Testis (tissue), 3 donors: ENCODE results near the gene ABCC4. TPM values are rescaled to one million over a fixed set of nuclear protein-coding genes. Genes with fewer than 3 reads are reported as not detected.

ENCODE experiments used
- DNase-seq: peaks from one replicate; pipeline ENCODE4 v3.0.0-alpha.2; 2019
- H3K27ac ChIP-seq, 2 donors: fragments of 200-600 bp; sonication (generic); one replicate each; pipeline ENCODE4 v1.5.1; 2019
- H3K27me3 ChIP-seq: fragments of 200-600 bp; sonication (generic); one replicate; pipeline ENCODE4 v1.5.1; 2019
- H3K36me3 ChIP-seq: fragments of 200-600 bp; sonication (generic); one replicate; pipeline ENCODE4 v1.5.1; 2017; ENCODE audit warnings: low read depth; ENCODE audit errors: missing control alignments
- H3K4me1 ChIP-seq: fragments of 200-600 bp; sonication (generic); one replicate; pipeline ENCODE4 v1.5.1; 2019
- H3K4me3 ChIP-seq, 2 donors: fragments of 200-600 bp; sonication (generic); one replicate each; pipeline ENCODE4 v1.5.1; 2017 to 2019
- H3K9me3 ChIP-seq: fragments of 200-600 bp; sonication (generic); one replicate; pipeline ENCODE4 v1.5.1; 2017
- POLR2A ChIP-seq: fragments of 450-650 bp; IDR thresholded peaks from one replicate; pipeline ENCODE4 v1.6.1; 2017; ENCODE audit warnings: antibody characterized with exemption, mild to moderate bottlenecking, moderate library complexity
- WGBS, 2 donors: methylation state at CpG; one replicate each; pipeline ENCODE4 v1.1.5; 2018; 5-methylcytosine and 5-hydroxymethylcytosine counted together
- intact Hi-C: fragments of 100-400 bp; cut with DNase I; formaldehyde crosslinking; loops from one replicate; pipeline ENCODE4 v1.15.1; 2023; ENCODE audit warnings: low total_unique reads
- polyA plus RNA-seq: library from polyadenylated mRNA; stranded (reverse); fragments of 350-450 nt; fragmentation: Illumina TruSeq; extraction: RNeasy Lipid Tissue Mini Kit (QIAGEN cat#74804); gene quantifications from one replicate; pipeline ENCODE4 v1.2.3, GENCODE V29; 2014; ENCODE audit warnings: low read depth, low replicate concordance; ENCODE audit not compliant: insufficient read depth
- total RNA-seq, 2 donors: library from RNA; depleted of rRNA; stranded (reverse); fragments of >200 nt; gene quantifications; one replicate each; pipeline ENCODE4 v1.2.3, GENCODE V29; 2016
- TF ChIP-seq, protein P1 (sequence below), 3 experiments: fragments of 450-650 bp in 2 of 3; fragments of 200-600 bp in 1 of 3; sonication (generic) in 1 of 3; IDR thresholded peaks; one replicate each; pipeline ENCODE4 v1.5.1; 2016 to 2019; ENCODE audit warnings: antibody characterized with exemption in 3 of 3, mild to moderate bottlenecking in 2 of 3, moderate library complexity in 1 of 3

ABCC4 gene
- total and polyA plus RNA-seq, 3 donors from 2014 or later = 11.0 to 23.5 (median 14.9) TPM

DNA sequence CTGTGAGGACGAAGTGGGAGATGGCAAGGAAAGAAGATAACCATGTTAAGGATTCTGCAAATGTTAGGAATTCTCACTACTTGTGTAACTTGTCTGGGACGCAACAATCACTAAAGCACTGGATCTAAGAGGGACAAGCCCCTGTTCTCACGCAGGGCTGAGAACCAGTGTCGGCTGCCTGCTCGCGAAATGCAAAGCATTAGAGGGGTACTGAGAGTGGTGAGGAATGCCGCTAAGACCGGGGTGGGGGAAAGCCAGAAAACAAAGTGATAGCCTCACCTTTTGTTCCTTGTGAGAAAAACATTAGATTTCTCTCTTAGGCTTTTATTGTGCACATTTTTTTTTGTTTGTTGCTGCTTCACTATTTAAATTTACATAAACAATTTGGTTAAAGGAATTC lies 241.9 kb downstream of the ABCC4 start:
- Histone ChIP-seq H3K36me3 (no peaks in the 10 kb centered on the region), H3K27me3 (no peaks in the 10 kb centered on the region), H3K4me1 (no peaks in the 10 kb centered on the region), H3K27ac (no peak overlapping the region), H3K9me3 (no peaks in the 10 kb centered on the region), H3K4me3 (no peak overlapping the region)
- intact Hi-C loops = no loop called here
- TF ChIP-seq POLR2A = no peak
- TF ChIP-seq, protein P1, sequence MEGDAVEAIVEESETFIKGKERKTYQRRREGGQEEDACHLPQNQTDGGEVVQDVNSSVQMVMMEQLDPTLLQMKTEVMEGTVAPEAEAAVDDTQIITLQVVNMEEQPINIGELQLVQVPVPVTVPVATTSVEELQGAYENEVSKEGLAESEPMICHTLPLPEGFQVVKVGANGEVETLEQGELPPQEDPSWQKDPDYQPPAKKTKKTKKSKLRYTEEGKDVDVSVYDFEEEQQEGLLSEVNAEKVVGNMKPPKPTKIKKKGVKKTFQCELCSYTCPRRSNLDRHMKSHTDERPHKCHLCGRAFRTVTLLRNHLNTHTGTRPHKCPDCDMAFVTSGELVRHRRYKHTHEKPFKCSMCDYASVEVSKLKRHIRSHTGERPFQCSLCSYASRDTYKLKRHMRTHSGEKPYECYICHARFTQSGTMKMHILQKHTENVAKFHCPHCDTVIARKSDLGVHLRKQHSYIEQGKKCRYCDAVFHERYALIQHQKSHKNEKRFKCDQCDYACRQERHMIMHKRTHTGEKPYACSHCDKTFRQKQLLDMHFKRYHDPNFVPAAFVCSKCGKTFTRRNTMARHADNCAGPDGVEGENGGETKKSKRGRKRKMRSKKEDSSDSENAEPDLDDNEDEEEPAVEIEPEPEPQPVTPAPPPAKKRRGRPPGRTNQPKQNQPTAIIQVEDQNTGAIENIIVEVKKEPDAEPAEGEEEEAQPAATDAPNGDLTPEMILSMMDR (IDR thresholded peaks at IDR 0.05) = no peak
- WGBS, 2 donors = 80 to 83% methylated on average over 8 of the region's 8 CpGs
- no peak for DNase-seq

DNA sequence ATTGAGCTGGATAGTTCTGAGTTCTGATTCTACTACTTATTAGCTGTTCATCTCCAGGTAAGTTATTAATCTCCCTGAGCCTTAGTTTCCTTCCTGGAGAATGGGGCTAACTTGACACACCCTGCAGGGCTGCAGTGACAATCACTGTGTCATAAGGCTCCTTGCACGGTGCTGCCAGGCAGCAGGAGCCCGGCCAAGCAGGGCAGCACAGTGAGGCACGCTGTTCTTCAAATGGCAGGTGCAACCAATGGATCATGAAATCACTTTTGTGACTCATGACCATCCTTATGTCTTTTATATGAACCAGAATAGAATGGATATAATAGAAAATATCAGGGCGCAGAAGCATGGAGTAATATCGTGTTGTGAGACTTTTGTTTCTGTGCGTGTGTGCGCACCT lies 242.6 kb downstream of the ABCC4 start:
- H3K4me3 ChIP-seq = no peak overlapping the region
- intact Hi-C loops = no loop called here
- no peaks in the 10 kb centered on the region for H3K9me3 ChIP-seq
- no peaks in the 10 kb centered on the region for H3K27me3 ChIP-seq
- H3K27ac ChIP-seq = no peak overlapping the region
- H3K36me3 ChIP-seq = no peaks in the 10 kb centered on the region
- TF ChIP-seq, protein P1 (IDR thresholded peaks at IDR 0.05) = no peak
- no peak for TF ChIP-seq POLR2A
- H3K4me1 ChIP-seq = no peaks in the 10 kb centered on the region
- 86 to 93% methylated on average over 7 of the region's 7 CpGs for WGBS, 2 donors
- no peak for DNase-seq

DNA sequence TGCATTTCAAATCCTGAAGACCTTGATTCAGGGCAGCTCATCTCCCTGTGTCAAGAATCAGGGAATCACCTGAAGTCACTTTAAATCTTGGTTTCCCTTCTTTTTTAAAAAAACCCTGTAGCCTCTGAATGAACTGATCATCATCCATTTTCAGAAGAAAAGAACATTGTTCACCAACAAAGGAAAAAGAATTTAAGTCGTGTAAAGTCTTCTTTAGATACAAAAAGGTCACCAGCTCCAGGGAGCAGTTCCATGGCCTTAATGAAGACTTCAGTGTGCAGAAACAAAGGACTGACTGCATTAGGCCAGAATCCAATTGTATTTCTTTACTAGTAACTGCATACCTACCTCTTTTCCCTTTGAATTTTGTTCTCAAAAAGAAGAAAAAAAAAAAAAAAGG lies 245.0 kb downstream of the ABCC4 start:
- 53 to 68% methylated on average over 1 of the region's 1 CpG for WGBS, 2 donors
- Histone ChIP-seq H3K27me3 (no peaks in the 10 kb centered on the region), H3K36me3 (no peaks in the 10 kb centered on the region), H3K4me1 (no peaks in the 10 kb centered on the region), H3K9me3 (no peaks in the 10 kb centered on the region), H3K4me3 (no peak overlapping the region), H3K27ac (no peak overlapping the region)
- no peak for DNase-seq
- intact Hi-C loops = no loop called here
- no peak for TF ChIP-seq POLR2A
- TF ChIP-seq, protein P1 (IDR thresholded peaks at IDR 0.05) = no peak

DNA sequence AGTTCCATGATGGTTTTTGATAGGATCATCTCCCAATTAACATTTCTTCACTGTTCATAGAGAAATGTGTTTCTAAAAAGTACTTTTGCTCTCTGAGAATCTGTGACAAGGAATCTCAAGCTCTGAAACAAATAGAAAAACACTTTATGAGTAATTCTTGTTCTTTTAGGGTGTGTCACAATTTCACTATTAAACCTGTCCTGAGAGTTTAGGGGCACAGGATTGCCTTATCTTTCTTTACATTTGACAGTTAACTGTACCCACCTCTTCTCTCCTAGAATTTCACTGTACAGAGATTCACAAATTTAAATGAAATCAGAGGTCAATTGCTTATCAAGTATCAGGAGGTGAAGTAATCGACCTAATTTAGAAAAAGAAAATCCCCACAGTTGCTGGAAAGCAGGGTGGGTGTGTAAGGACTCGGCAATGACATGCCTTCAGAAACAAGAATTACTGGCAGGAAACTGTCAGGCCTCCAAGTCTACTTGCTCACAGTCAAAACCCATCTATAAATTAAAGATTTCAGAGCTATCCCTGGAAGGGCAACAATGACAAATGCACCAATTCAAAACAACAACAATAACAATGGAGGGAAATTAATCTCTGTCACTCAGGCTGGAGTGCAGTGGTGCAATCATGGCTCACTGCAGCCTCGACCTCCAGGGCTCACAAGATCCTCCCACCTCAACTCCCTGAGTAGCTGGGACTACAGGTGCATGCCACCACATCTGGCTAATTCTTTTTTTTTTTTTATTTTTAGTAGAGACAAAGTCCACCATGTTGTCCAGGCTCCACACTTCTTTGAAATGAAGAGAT lies 250.2 kb downstream of the ABCC4 start:
- no peak for DNase-seq
- Histone ChIP-seq H3K27me3 (no peaks in the 10 kb centered on the region), H3K9me3 (no peaks in the 10 kb centered on the region), H3K27ac (no peak overlapping the region), H3K4me1 (no peaks in the 10 kb centered on the region), H3K36me3 (no peaks in the 10 kb centered on the region), H3K4me3 (no peak overlapping the region)
- WGBS, 2 donors = 62 to 67% methylated on average over 3 of the region's 3 CpGs
- TF ChIP-seq, protein P1 (IDR thresholded peaks at IDR 0.05) = no peak
- TF ChIP-seq POLR2A = no peak
- intact Hi-C loops = no loop called here

DNA sequence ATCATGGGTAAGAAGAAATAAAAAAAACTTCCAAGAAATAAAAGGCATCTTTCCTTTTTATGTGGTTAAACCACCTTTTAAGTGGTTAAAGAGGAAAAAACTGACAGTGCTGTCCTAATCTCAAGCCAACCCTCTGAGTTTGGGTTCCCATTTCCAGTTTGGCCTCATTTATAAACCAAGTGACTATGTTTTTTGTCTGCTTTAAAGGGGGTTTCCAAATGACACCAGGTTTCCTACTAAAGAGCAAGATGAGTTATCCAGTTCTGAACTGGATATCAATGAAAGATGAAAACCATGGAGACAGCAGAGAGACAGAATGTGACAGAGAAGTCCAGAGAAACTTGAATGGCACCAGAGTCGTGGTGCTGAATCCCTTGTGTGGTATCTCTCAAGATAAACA lies 251.5 kb downstream of the ABCC4 start:
- Histone ChIP-seq H3K27me3 (no peaks in the 10 kb centered on the region), H3K27ac (no peak overlapping the region), H3K4me3 (no peak overlapping the region), H3K36me3 (no peaks in the 10 kb centered on the region), H3K4me1 (no peaks in the 10 kb centered on the region), H3K9me3 (no peaks in the 10 kb centered on the region)
- TF ChIP-seq, protein P1 (IDR thresholded peaks at IDR 0.05) = no peak
- TF ChIP-seq POLR2A = no peak
- DNase-seq = no peak
- intact Hi-C loops = no loop called here
- WGBS, 2 donors = 52 to 82% methylated on average over 1 of the region's 1 CpG
